Neural cell (in vitro differentiated cells): ENCODE measurements around the gene ZNF175. TPM values are rescaled to one million over a fixed set of nuclear protein-coding genes. Genes with fewer than 3 reads are reported as not detected.

Experiments used
- H2AFZ ChIP-seq: fragments of 200-600, 300-800 bp; sonication (generic), shearing (Covaris generic); 2 replicates; pipeline ENCODE4 v1.6.0; 2014; ENCODE audit warnings: low read depth, mild to moderate bottlenecking, antibody characterized with exemption, low read length, moderate library complexity
- H3F3A ChIP-seq: fragments of 200-600 bp; shearing (Covaris generic); 2 replicates; pipeline ENCODE4 v1.6.1; 2016; ENCODE audit warnings: mild to moderate bottlenecking, moderate library complexity, mixed read lengths, antibody characterized with exemption, low read length; ENCODE audit not compliant: insufficient read depth, poor library complexity, severe bottlenecking
- H3K27ac ChIP-seq: fragments of 200-600, 300-800 bp; sonication (generic), shearing (Covaris generic); 2 replicates; pipeline ENCODE4 v1.5.1; 2014; ENCODE audit warnings: mild to moderate bottlenecking, low read length, moderate library complexity
- H3K27me3 ChIP-seq: fragments of 300-800, 200-600 bp; sonication (generic), shearing (Covaris generic); 2 replicates; pipeline ENCODE4 v1.6.0; 2014; ENCODE audit warnings: mild to moderate bottlenecking, low read depth, low read length, moderate library complexity; ENCODE audit not compliant: insufficient read depth
- H3K36me3 ChIP-seq: fragments of 300-800, 200-600 bp; sonication (generic), shearing (Covaris generic); 2 replicates; pipeline ENCODE4 v1.5.1; 2014; ENCODE audit warnings: mild to moderate bottlenecking, antibody characterized with exemption, low read length, moderate library complexity; ENCODE audit not compliant: insufficient read depth
- H3K4me2 ChIP-seq: fragments of 300-800, 200-600 bp; sonication (generic), shearing (Covaris generic); 2 replicates; pipeline ENCODE4 v1.6.0; 2014; ENCODE audit warnings: mild to moderate bottlenecking, low read length
- H3K4me3 ChIP-seq: fragments of 300-800, 200-600 bp; sonication (generic), shearing (Covaris generic); 2 replicates; pipeline ENCODE4 v1.5.1; 2014; ENCODE audit warnings: mild to moderate bottlenecking, low read length, moderate library complexity
- H3K79me2 ChIP-seq: fragments of 200-600 bp; shearing (Covaris generic); replicated peaks from 2 replicates; pipeline ENCODE4 v1.6.0; 2014; ENCODE audit warnings: mild to moderate bottlenecking, low read length, moderate library complexity; ENCODE audit not compliant: insufficient read depth
- H3K9ac ChIP-seq: fragments of 300-800, 200-600 bp; sonication (generic), shearing (Covaris generic); 2 replicates; pipeline ENCODE4 v1.6.1; 2016; ENCODE audit warnings: mild to moderate bottlenecking, low read length, mixed read lengths
- H3K9me2 ChIP-seq: fragments of 200-600 bp; shearing (Covaris generic); 2 replicates; pipeline ENCODE4 v1.6.1; 2016; ENCODE audit warnings: mild to moderate bottlenecking, low read length, mixed read lengths; ENCODE audit not compliant: insufficient read depth
- H3K9me3 ChIP-seq: fragments of 200-600, 300-800 bp; sonication (generic), shearing (Covaris generic); 2 replicates; pipeline ENCODE4 v1.6.1; 2016; ENCODE audit warnings: mild to moderate bottlenecking, mixed run types, low read length, moderate library complexity, mixed read lengths
- H4K20me1 ChIP-seq: fragments of 200-600 bp; shearing (Covaris generic); 2 replicates; pipeline ENCODE4 v1.6.1; 2016; ENCODE audit warnings: mild to moderate bottlenecking, mixed run types; ENCODE audit not compliant: insufficient read depth
- EP300 ChIP-seq: fragments of 450-650 bp; conservative IDR thresholded peaks from 2 replicates; pipeline ENCODE4 v1.6.1; 2014; ENCODE audit warnings: antibody characterized with exemption, mild to moderate bottlenecking, moderate library complexity; ENCODE audit not compliant: poor library complexity, severe bottlenecking
- EZH2 ChIP-seq: fragments of 200-600, 300-800 bp; shearing (Covaris generic), sonication (generic); IDR thresholded peaks from 2 replicates; pipeline ENCODE4 v1.6.1; 2014; ENCODE audit warnings: antibody characterized with exemption, low read length, borderline replicate concordance, mild to moderate bottlenecking; ENCODE audit not compliant: insufficient read depth, poor library complexity, severe bottlenecking
- MXI1 ChIP-seq: fragments of 450-650 bp; conservative IDR thresholded peaks from 2 replicates; pipeline ENCODE4 v1.6.1; 2014; ENCODE audit warnings: antibody characterized with exemption, mild to moderate bottlenecking; ENCODE audit not compliant: poor library complexity, severe bottlenecking
- POLR2AphosphoS5 ChIP-seq: IDR thresholded peaks from 2 replicates; pipeline ENCODE4 v1.6.1; 2012
- SMC3 ChIP-seq: fragments of 450-650 bp; conservative IDR thresholded peaks from 2 replicates; pipeline ENCODE4 v1.6.1; 2014; ENCODE audit warnings: antibody characterized with exemption, mild to moderate bottlenecking, moderate library complexity; ENCODE audit not compliant: poor library complexity
- TAF1 ChIP-seq: IDR thresholded peaks from 2 replicates; pipeline ENCODE4 v1.6.1; 2012; ENCODE audit warnings: low read depth
- polyA plus RNA-seq: library from polyadenylated mRNA; depleted of rRNA; stranded (reverse); fragments of >200 nt; gene quantifications from 2 replicates; pipeline ENCODE4 v1.2.3, GENCODE V29; 2014
- TF ChIP-seq, protein P1 (sequence below): IDR thresholded peaks from 2 replicates; pipeline ENCODE4 v1.6.1; 2012; ENCODE audit warnings: borderline replicate concordance
- TF ChIP-seq, protein P2 (sequence below): fragments of 450-650 bp; IDR thresholded peaks from 2 replicates; pipeline ENCODE4 v1.5.1; 2014; ENCODE audit warnings: antibody characterized with exemption, mild to moderate bottlenecking, moderate library complexity; ENCODE audit not compliant: poor library complexity, severe bottlenecking

The ZNF175 gene
- polyA plus RNA-seq, 1 donor from 2014 or later, result 10.9 TPM

DNA sequence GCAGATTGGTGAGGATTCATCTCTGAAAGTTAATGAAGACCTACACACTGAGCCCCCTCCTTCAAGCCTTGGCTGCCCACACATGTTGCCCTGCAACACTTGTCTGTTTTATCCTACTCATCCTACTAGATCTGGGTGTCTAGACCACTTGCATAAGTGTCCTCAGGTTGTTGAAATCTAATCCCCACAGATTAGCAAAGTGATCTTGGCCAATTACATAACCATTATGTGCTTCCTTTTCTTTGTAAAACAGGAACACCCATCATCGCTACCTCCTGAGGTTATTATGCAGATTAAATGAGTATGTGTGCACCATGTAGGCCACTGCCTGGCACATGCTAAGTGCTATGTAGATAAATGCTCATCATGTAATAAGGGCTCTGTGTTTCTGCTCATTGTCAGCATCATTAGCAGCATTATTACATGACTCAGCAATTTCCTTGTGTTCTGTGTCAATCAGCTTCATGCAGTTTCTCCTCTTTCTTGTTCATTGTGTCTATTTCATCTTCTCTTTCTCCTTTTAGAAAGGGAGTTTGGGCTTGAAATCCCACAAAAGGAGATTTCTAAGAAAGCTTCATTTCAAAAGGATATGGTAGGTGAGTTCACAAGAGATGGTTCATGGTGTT is 15.1 kb downstream of the ZNF175 start:
- no peaks in the 10 kb centered on the region for H3K27me3 ChIP-seq
- H3K9ac ChIP-seq, result no peak overlapping the region
- no peak overlapping the region for H2AFZ ChIP-seq
- no peaks in the 10 kb centered on the region for H4K20me1 ChIP-seq
- no peaks in the 10 kb centered on the region for H3K9me3 ChIP-seq
- no peak overlapping the region for H3K4me3 ChIP-seq
- H3K79me2 ChIP-seq, result no peaks in the 10 kb centered on the region
- TF ChIP-seq MXI1 (no peak), EZH2 (no peak), SMC3 (no peak)
- TF ChIP-seq, protein P1, sequence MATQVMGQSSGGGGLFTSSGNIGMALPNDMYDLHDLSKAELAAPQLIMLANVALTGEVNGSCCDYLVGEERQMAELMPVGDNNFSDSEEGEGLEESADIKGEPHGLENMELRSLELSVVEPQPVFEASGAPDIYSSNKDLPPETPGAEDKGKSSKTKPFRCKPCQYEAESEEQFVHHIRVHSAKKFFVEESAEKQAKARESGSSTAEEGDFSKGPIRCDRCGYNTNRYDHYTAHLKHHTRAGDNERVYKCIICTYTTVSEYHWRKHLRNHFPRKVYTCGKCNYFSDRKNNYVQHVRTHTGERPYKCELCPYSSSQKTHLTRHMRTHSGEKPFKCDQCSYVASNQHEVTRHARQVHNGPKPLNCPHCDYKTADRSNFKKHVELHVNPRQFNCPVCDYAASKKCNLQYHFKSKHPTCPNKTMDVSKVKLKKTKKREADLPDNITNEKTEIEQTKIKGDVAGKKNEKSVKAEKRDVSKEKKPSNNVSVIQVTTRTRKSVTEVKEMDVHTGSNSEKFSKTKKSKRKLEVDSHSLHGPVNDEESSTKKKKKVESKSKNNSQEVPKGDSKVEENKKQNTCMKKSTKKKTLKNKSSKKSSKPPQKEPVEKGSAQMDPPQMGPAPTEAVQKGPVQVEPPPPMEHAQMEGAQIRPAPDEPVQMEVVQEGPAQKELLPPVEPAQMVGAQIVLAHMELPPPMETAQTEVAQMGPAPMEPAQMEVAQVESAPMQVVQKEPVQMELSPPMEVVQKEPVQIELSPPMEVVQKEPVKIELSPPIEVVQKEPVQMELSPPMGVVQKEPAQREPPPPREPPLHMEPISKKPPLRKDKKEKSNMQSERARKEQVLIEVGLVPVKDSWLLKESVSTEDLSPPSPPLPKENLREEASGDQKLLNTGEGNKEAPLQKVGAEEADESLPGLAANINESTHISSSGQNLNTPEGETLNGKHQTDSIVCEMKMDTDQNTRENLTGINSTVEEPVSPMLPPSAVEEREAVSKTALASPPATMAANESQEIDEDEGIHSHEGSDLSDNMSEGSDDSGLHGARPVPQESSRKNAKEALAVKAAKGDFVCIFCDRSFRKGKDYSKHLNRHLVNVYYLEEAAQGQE, result no peak
- H3K4me2 ChIP-seq, result no peak overlapping the region
- no peaks in the 10 kb centered on the region for H3F3A ChIP-seq
- no peak overlapping the region for H3K27ac ChIP-seq
- H3K9me2 ChIP-seq, result no peaks in the 10 kb centered on the region
- peaks cover 42% of the 10 kb centered on the region for H3K36me3 ChIP-seq

DNA sequence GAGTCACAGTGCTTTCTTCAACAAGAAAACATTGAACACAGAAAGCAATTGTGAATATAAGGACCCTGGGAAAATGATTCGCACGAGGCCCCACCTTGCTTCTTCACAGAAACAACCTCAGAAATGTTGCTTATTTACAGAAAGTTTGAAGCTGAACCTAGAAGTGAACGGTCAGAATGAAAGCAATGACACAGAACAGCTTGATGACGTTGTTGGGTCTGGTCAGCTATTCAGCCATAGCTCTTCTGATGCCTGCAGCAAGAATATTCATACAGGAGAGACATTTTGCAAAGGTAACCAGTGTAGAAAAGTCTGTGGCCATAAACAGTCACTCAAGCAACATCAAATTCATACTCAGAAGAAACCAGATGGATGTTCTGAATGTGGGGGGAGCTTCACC is 15.7 kb downstream of the ZNF175 start:
- Histone ChIP-seq H3K4me3 (no peak overlapping the region), H3K9me2 (no peaks in the 10 kb centered on the region), H3F3A (no peaks in the 10 kb centered on the region), H3K4me2 (no peak overlapping the region), H3K9me3 (no peaks in the 10 kb centered on the region), H2AFZ (no peak overlapping the region), H3K27me3 (no peaks in the 10 kb centered on the region), H3K36me3 (peaks cover 42% of the 10 kb centered on the region), H3K79me2 (no peaks in the 10 kb centered on the region), H3K9ac (no peak overlapping the region), H4K20me1 (no peaks in the 10 kb centered on the region), H3K27ac (no peak overlapping the region)
- TF ChIP-seq SMC3, result no peak
- TF ChIP-seq, protein P2, sequence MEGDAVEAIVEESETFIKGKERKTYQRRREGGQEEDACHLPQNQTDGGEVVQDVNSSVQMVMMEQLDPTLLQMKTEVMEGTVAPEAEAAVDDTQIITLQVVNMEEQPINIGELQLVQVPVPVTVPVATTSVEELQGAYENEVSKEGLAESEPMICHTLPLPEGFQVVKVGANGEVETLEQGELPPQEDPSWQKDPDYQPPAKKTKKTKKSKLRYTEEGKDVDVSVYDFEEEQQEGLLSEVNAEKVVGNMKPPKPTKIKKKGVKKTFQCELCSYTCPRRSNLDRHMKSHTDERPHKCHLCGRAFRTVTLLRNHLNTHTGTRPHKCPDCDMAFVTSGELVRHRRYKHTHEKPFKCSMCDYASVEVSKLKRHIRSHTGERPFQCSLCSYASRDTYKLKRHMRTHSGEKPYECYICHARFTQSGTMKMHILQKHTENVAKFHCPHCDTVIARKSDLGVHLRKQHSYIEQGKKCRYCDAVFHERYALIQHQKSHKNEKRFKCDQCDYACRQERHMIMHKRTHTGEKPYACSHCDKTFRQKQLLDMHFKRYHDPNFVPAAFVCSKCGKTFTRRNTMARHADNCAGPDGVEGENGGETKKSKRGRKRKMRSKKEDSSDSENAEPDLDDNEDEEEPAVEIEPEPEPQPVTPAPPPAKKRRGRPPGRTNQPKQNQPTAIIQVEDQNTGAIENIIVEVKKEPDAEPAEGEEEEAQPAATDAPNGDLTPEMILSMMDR, result no peak
- TF ChIP-seq POLR2AphosphoS5, result no peak
- TF ChIP-seq TAF1, result no peak
- TF ChIP-seq EP300, result no peak
- no peak for TF ChIP-seq MXI1
- TF ChIP-seq EZH2, result no peak
